OCI-LY7 (cell line): ENCODE measurements around the gene RPS29.

ENCODE experiments used
- CTCF ChIP-seq: fragments of 200-600 bp; sonication (generic); conservative IDR thresholded peaks from 2 replicates; pipeline ENCODE4 v1.5.1; 2014; ENCODE audit warnings: mild to moderate bottlenecking, antibody characterized with exemption, low read length, moderate library complexity, mixed read lengths
- EZH2phosphoT487 ChIP-seq: fragments of 200-600 bp; sonication (generic); IDR thresholded peaks from 2 replicates; pipeline ENCODE4 v1.6.1; 2018; ENCODE audit warnings: low read depth, borderline replicate concordance, mild to moderate bottlenecking, mixed run types, antibody characterized with exemption, low read length, moderate library complexity, mixed read lengths

- TF ChIP-seq CTCF: no peak
- TF ChIP-seq EZH2phosphoT487: no peak
Measured at GRCh38 chr14:49598485-49599300, 12.5 kb upstream of the RPS29 start, which contains the start of gene LRR1.
